WTC11 (cell line): Measurements from ENCODE around the gene LY9. TPM values are rescaled to one million over a fixed set of nuclear protein-coding genes. Genes with fewer than 3 reads are reported as not detected.

Experiments
- ATAC-seq: fragments of 200-7000 bp; cut with Tn5 transposase; 2 replicates; pipeline ENCODE4 v1.10.0; 2021; ENCODE audit warnings: mild to moderate bottlenecking, moderate library complexity
- CTCF ChIA-PET: fragments of 300-600 bp; sonication (Branson Sonifier 250); formaldehyde crosslinking; loops from one replicate; lab custom pipeline; 2021; ENCODE audit warnings: antibody characterized with exemption; lab: Charles Lee
- POLR2A ChIA-PET: fragments of 350-600 bp; sonication (Branson Sonifier 250); formaldehyde crosslinking; loops from one replicate; lab custom pipeline; 2021; ENCODE audit warnings: antibody characterized with exemption; lab: Charles Lee
- DNase-seq: peaks from one replicate; pipeline ENCODE4 v3.0.0; 2021; ENCODE audit warnings: low spot score
- H3K27ac Mint-ChIP-seq: 2 replicates; pipeline ENCODE4 v1.8.0; 2021; ENCODE audit warnings: mixed read lengths
- H3K27me3 Mint-ChIP-seq: 2 replicates; pipeline ENCODE4 v1.8.0; 2021; ENCODE audit warnings: low read depth, mild to moderate bottlenecking, moderate library complexity, mixed read lengths
- H3K36me3 Mint-ChIP-seq: 2 replicates; pipeline ENCODE4 v1.8.0; 2021; ENCODE audit warnings: mixed read lengths
- H3K4me1 Mint-ChIP-seq: 2 replicates; pipeline ENCODE4 v1.8.0; 2022; ENCODE audit warnings: mixed read lengths
- H3K4me3 Mint-ChIP-seq: 2 replicates; pipeline ENCODE4 v1.8.0; 2021; ENCODE audit warnings: mild to moderate bottlenecking, moderate library complexity, mixed read lengths
- H3K9me3 Mint-ChIP-seq: 2 replicates; pipeline ENCODE4 v1.8.0; 2021; ENCODE audit warnings: mixed read lengths
- CBFB ChIP-seq: sonication (generic); formaldehyde crosslinking; IDR thresholded peaks from 2 replicates; pipeline ENCODE4 v1.8.1; 2022; ENCODE audit warnings: mild to moderate bottlenecking, low read depth, missing genetic modification reagents
- CREB1 ChIP-seq: sonication (generic); formaldehyde crosslinking; IDR thresholded peaks from 2 replicates; pipeline ENCODE4 v1.8.0; 2023; ENCODE audit warnings: mild to moderate bottlenecking, missing genetic modification reagents
- E2F5 ChIP-seq: sonication (generic); formaldehyde crosslinking; IDR thresholded peaks from 2 replicates; pipeline ENCODE4 v1.8.1; 2022; ENCODE audit warnings: mild to moderate bottlenecking, moderate library complexity, missing genetic modification reagents
- FOXJ3 ChIP-seq: sonication (generic); formaldehyde crosslinking; IDR thresholded peaks from 2 replicates; pipeline ENCODE4 v1.9.0; 2021; ENCODE audit warnings: missing genetic modification reagents, mild to moderate bottlenecking, borderline replicate concordance
- FOXP1 ChIP-seq: sonication (generic); formaldehyde crosslinking; IDR thresholded peaks from 2 replicates; pipeline ENCODE4 v1.8.0; 2022; ENCODE audit warnings: missing genetic modification reagents, mild to moderate bottlenecking, moderate library complexity, borderline replicate concordance
- MXD4 ChIP-seq: fragments of 250-450 bp; sonication (Bioruptor Pico); IDR thresholded peaks from 2 replicates; pipeline ENCODE4 v1.8.0; 2021; ENCODE audit warnings: mild to moderate bottlenecking, moderate library complexity, borderline replicate concordance
- NFATC4 ChIP-seq: fragments of 250-450 bp; sonication (Bioruptor Pico); IDR thresholded peaks from 2 replicates; pipeline ENCODE4 v1.9.0; 2021; ENCODE audit warnings: mild to moderate bottlenecking
- NFE2L1 ChIP-seq: sonication (generic); formaldehyde crosslinking; IDR thresholded peaks from 2 replicates; pipeline ENCODE4 v1.8.1; 2023; ENCODE audit warnings: missing genetic modification reagents
- OVOL2 ChIP-seq: fragments of 250-450 bp; sonication (Bioruptor Pico); IDR thresholded peaks from 2 replicates; pipeline ENCODE4 v1.9.0; 2021; ENCODE audit warnings: mild to moderate bottlenecking, borderline replicate concordance
- PRDM15 ChIP-seq: sonication (generic); formaldehyde crosslinking; IDR thresholded peaks from 2 replicates; pipeline ENCODE4 v1.8.0; 2022; ENCODE audit warnings: missing genetic modification reagents
- RELA ChIP-seq: sonication (generic); formaldehyde crosslinking; IDR thresholded peaks from 2 replicates; pipeline ENCODE4 v1.8.1; 2022; ENCODE audit warnings: missing genetic modification reagents, mild to moderate bottlenecking, borderline replicate concordance
- TCF7 ChIP-seq: sonication (generic); formaldehyde crosslinking; IDR thresholded peaks from 2 replicates; pipeline ENCODE4 v1.8.0; 2022; ENCODE audit warnings: mild to moderate bottlenecking, low read depth, missing genetic modification reagents, moderate library complexity
- TEAD1 ChIP-seq: sonication (generic); formaldehyde crosslinking; IDR thresholded peaks from 2 replicates; pipeline ENCODE4 v1.8.0; 2022; ENCODE audit warnings: mild to moderate bottlenecking, missing genetic modification reagents
- TP53 ChIP-seq: sonication (generic); formaldehyde crosslinking; IDR thresholded peaks from 2 replicates; pipeline ENCODE4 v1.8.1; 2023; ENCODE audit warnings: mild to moderate bottlenecking, missing genetic modification reagents
- ZBTB21 ChIP-seq: sonication (generic); formaldehyde crosslinking; IDR thresholded peaks from 2 replicates; pipeline ENCODE4 v1.8.1; 2023; ENCODE audit warnings: mild to moderate bottlenecking, missing genetic modification reagents, borderline replicate concordance
- ZNF138 ChIP-seq: sonication (generic); formaldehyde crosslinking; conservative IDR thresholded peaks from 2 replicates; pipeline ENCODE4 v1.8.1; 2022; ENCODE audit warnings: mild to moderate bottlenecking, moderate library complexity, missing genetic modification reagents
- ZNF232 ChIP-seq: sonication (generic); formaldehyde crosslinking; IDR thresholded peaks from 2 replicates; pipeline ENCODE4 v1.8.0; 2022; ENCODE audit warnings: mild to moderate bottlenecking, missing genetic modification reagents
- ZNF317 ChIP-seq: sonication (generic); formaldehyde crosslinking; IDR thresholded peaks from 2 replicates; pipeline ENCODE4 v1.8.1; 2023; ENCODE audit warnings: low read depth, mild to moderate bottlenecking, moderate library complexity, missing genetic modification reagents, borderline replicate concordance
- ZNF416 ChIP-seq: fragments of 250-450 bp; sonication (Bioruptor Pico); IDR thresholded peaks from 2 replicates; pipeline ENCODE4 v1.9.0; 2021; ENCODE audit warnings: mild to moderate bottlenecking, inconsistent platforms
- ZNF423 ChIP-seq: fragments of 250-450 bp; sonication (Bioruptor Pico); IDR thresholded peaks from 2 replicates; pipeline ENCODE4 v2.1.2; 2022; ENCODE audit warnings: mild to moderate bottlenecking, moderate library complexity
- ZNF671 ChIP-seq: fragments of 250-450 bp; sonication (Bioruptor Pico); IDR thresholded peaks from 2 replicates; pipeline ENCODE4 v1.8.0; 2021; ENCODE audit warnings: mild to moderate bottlenecking
- total RNA-seq: library from RNA; stranded (reverse); gene quantifications from 3 replicates; pipeline ENCODE4 v1.2.3, GENCODE V29; 2021
- TF ChIP-seq, protein P1 (sequence below): sonication (generic); formaldehyde crosslinking; IDR thresholded peaks from 2 replicates; pipeline ENCODE4 v1.8.0; 2023; ENCODE audit warnings: missing genetic modification reagents
- TF ChIP-seq, protein P2 (sequence below): sonication (generic); formaldehyde crosslinking; IDR thresholded peaks from 2 replicates; pipeline ENCODE4 v1.8.0; 2022; ENCODE audit warnings: mild to moderate bottlenecking, missing genetic modification reagents
- TF ChIP-seq, protein P3 (sequence below): fragments of 250-450 bp; sonication (Bioruptor Pico); conservative IDR thresholded peaks from 2 replicates; pipeline ENCODE4 v1.9.0; 2021; ENCODE audit warnings: mild to moderate bottlenecking
- TF ChIP-seq, protein P4 (sequence below): sonication (generic); formaldehyde crosslinking; IDR thresholded peaks from 2 replicates; pipeline ENCODE4 v1.8.1; 2023; ENCODE audit warnings: mild to moderate bottlenecking, missing genetic modification reagents
- TF ChIP-seq, protein P5 (sequence below): sonication (generic); formaldehyde crosslinking; IDR thresholded peaks from 2 replicates; pipeline ENCODE4 v1.8.0; 2023; ENCODE audit warnings: mild to moderate bottlenecking, missing genetic modification reagents

LY9 gene
- total RNA-seq, 1 experiment from 2014 or later: not detected

GRCh38 chr1:160868141-160868540 is 72.2 kb downstream of the LY9 start:
- TF ChIP-seq TEAD1 (CRISPR knock-in tag): no peak
- TF ChIP-seq ZNF138: no peak
- no peak for TF ChIP-seq PRDM15 (CRISPR knock-in tag)
- TF ChIP-seq, protein P1, sequence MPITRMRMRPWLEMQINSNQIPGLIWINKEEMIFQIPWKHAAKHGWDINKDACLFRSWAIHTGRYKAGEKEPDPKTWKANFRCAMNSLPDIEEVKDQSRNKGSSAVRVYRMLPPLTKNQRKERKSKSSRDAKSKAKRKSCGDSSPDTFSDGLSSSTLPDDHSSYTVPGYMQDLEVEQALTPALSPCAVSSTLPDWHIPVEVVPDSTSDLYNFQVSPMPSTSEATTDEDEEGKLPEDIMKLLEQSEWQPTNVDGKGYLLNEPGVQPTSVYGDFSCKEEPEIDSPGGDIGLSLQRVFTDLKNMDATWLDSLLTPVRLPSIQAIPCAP: no peak
- TF ChIP-seq ZNF671 (CRISPR knock-in tag): no peak
- TF ChIP-seq RELA (CRISPR knock-in tag): no peak
- no peak for TF ChIP-seq ZBTB21 (CRISPR knock-in tag)
- TF ChIP-seq NFE2L1: no peak
- TF ChIP-seq OVOL2 (CRISPR knock-in tag): no peak
- TF ChIP-seq, protein P2, sequence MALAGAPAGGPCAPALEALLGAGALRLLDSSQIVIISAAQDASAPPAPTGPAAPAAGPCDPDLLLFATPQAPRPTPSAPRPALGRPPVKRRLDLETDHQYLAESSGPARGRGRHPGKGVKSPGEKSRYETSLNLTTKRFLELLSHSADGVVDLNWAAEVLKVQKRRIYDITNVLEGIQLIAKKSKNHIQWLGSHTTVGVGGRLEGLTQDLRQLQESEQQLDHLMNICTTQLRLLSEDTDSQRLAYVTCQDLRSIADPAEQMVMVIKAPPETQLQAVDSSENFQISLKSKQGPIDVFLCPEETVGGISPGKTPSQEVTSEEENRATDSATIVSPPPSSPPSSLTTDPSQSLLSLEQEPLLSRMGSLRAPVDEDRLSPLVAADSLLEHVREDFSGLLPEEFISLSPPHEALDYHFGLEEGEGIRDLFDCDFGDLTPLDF (CRISPR knock-in tag): no peak
- no peak for TF ChIP-seq ZNF423 (CRISPR knock-in tag)
- TF ChIP-seq MXD4: no peak
- TF ChIP-seq TP53 (CRISPR knock-in tag): no peak
- TF ChIP-seq, protein P3, sequence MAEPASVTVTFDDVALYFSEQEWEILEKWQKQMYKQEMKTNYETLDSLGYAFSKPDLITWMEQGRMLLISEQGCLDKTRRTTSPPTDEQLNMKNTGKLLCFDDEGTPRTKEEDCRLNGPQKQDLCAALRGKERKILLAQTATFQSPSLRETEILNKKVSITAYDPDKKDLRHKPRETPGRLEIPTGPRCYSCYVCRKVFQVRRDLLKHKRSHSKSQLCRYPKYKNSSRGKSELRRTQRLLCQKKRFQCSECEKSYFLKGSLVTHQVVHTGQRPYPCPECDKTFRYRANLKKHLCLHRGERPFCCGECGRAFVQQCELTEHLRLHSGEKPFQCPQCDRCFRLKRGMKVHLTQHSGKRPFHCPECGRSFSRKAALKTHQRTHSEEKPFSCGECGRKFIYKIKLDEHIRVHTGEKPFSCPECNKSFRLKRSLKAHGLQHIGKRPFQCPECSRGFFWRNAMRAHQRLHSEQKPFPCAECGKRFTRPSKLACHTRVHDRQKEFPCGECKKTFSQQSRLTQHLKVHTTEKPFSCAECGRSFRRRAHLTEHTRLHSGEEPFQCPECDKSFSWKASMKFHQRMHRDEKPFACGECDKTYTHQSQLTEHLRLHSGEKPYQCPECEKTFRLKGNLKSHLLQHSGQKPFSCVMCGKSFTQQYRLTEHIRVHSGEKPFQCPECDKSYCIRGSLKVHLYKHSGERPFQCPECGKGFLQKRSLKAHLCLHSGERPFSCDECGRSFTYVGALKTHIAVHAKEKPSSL (CRISPR knock-in tag): no peak
- TF ChIP-seq TCF7: no peak
- TF ChIP-seq FOXP1 (CRISPR knock-in tag): no peak
- no peak for TF ChIP-seq ZNF232 (CRISPR knock-in tag)
- H3K4me3 Mint-ChIP-seq: no peak overlapping the region
- H3K27ac Mint-ChIP-seq: no peak overlapping the region
- no peak for DNase-seq
- H3K36me3 Mint-ChIP-seq: no peaks in the 10 kb centered on the region
- no peak for ATAC-seq
- H3K4me1 Mint-ChIP-seq: peaks cover 9% of the 10 kb centered on the region
- CTCF ChIA-PET: no interaction called here
- POLR2A ChIA-PET: no interaction called here
- H3K9me3 Mint-ChIP-seq: peaks cover 1% of the 10 kb centered on the region; the same call in 1 of the 2 replicates
- no peaks in the 10 kb centered on the region for H3K27me3 Mint-ChIP-seq

GRCh38 chr1:160874935-160875334 is 79.0 kb downstream of the LY9 start:
- peaks cover 4% of the 10 kb centered on the region; the same call in 1 of the 2 replicates for H3K9me3 Mint-ChIP-seq
- no peak overlapping the region for H3K4me3 Mint-ChIP-seq
- H3K4me1 Mint-ChIP-seq: peaks cover 14% of the 10 kb centered on the region
- DNase-seq: no peak
- H3K27ac Mint-ChIP-seq: no peak overlapping the region
- POLR2A ChIA-PET: no interaction called here
- H3K27me3 Mint-ChIP-seq: no peaks in the 10 kb centered on the region
- no peak for ATAC-seq
- no peaks in the 10 kb centered on the region for H3K36me3 Mint-ChIP-seq
- CTCF ChIA-PET: no interaction called here
- TF ChIP-seq ZNF317 (CRISPR knock-in tag) (no peak), FOXJ3 (CRISPR knock-in tag) (no peak), ZNF416 (CRISPR knock-in tag) (no peak), NFATC4 (CRISPR knock-in tag) (no peak), CBFB (CRISPR knock-in tag) (no peak), CREB1 (CRISPR knock-in tag) (no peak), E2F5 (no peak)
- TF ChIP-seq, protein P4, sequence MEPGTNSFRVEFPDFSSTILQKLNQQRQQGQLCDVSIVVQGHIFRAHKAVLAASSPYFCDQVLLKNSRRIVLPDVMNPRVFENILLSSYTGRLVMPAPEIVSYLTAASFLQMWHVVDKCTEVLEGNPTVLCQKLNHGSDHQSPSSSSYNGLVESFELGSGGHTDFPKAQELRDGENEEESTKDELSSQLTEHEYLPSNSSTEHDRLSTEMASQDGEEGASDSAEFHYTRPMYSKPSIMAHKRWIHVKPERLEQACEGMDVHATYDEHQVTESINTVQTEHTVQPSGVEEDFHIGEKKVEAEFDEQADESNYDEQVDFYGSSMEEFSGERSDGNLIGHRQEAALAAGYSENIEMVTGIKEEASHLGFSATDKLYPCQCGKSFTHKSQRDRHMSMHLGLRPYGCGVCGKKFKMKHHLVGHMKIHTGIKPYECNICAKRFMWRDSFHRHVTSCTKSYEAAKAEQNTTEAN (CRISPR knock-in tag): no peak
- TF ChIP-seq, protein P5, sequence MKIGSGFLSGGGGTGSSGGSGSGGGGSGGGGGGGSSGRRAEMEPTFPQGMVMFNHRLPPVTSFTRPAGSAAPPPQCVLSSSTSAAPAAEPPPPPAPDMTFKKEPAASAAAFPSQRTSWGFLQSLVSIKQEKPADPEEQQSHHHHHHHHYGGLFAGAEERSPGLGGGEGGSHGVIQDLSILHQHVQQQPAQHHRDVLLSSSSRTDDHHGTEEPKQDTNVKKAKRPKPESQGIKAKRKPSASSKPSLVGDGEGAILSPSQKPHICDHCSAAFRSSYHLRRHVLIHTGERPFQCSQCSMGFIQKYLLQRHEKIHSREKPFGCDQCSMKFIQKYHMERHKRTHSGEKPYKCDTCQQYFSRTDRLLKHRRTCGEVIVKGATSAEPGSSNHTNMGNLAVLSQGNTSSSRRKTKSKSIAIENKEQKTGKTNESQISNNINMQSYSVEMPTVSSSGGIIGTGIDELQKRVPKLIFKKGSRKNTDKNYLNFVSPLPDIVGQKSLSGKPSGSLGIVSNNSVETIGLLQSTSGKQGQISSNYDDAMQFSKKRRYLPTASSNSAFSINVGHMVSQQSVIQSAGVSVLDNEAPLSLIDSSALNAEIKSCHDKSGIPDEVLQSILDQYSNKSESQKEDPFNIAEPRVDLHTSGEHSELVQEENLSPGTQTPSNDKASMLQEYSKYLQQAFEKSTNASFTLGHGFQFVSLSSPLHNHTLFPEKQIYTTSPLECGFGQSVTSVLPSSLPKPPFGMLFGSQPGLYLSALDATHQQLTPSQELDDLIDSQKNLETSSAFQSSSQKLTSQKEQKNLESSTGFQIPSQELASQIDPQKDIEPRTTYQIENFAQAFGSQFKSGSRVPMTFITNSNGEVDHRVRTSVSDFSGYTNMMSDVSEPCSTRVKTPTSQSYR: no peak
